ENCODE data around the gene WSCD1.

The WSCD1 gene

DNA sequence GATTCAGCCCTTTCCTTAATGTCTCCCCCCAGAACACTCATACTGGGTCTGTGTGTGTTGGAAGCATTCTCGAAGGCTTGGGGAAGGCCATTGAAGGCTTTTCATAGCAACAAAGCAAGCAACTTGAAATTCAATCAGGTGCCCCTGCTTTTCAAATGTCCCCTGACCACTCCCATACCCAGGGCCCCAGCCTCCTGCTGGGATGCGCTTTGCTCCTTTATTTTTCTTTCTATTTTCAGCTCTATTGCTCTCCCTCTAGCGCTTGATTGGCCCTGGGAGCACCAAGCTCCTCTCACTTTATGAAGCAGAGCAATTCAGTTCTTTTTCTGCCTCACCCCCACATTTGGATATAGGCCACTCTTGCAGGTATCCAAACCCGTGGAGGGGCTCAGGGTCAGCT, 92.0 kb downstream of the WSCD1 start:
- no peak for DNase-seq

- DNase-seq = no peak
These were observed 92.7 kb downstream of the WSCD1 start for GRCh38 chr17:6162892-6163291.

DNA sequence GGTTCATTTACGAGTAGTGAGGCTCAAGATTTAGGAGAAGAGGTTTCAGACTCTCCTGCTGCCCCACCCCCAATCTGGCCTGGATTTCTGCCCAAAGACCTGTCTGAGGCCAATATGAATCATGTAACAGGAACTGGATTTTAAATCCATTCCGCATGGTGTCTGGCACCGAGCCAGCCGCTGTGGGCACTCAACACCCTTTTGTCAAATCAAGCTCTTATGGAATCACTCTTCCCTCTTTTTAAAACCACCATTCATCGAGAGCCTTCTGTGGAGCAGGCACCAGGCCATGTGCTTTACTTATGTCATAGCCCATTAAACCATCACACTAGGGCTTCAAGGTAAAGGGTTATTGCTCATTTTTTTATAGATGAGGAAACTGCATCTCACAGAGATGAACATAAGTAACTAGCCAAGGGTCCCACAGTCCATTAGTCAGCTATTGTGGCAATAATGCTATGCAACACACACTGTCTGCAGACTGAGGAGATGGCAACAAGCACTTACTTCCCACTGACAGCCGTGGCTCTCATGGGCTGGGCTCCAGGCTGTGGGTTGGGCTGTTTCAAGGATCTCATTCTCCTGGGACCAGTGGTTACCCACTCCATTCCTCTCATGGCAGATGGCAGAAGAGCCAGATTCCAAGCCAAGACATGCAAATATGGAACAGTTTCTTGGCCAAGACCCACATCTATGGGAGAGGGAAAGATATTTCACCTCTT, 93.6 kb downstream of the WSCD1 start:
- no peak for DNase-seq

DNA sequence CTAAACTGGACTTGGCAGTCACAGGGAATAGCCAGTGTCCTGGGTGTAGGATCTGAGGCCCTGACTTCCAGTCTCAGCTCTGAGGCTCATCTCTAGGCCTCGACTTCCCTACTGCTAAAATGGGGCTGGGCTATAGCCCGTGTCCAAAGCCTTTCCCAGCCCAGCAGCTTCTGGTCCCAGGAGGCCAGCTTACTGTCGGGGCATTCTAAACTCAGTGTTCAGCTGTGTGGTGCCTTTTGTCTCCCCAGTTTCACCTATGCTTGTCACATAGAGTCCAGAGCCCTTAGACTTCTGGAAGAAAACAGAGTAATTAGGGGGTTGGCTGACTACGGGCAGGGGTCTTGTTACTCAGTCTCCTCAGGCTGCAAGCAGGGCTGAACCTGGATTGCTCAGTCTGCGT, 94.8 kb downstream of the WSCD1 start:
- DNase-seq = no peak

DNA sequence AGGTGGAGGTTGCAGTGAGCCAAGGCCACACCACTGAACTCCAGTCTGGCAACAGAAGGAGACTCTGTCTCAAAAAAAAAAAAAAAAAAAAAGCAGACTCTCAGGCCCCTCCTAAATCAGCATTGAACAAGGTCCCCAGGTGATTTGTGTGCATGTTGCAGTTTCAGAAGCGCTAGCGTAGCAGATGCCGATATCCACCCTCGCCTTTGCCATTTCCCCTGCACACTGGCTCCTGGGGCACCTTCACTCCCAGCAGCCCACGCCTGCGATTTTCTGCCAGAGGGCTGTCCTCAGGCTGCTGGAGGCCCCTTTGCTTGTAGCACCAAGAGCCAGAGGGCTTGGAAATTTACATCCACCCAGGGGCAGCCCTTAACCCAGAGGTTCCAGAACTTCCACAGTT, 95.6 kb downstream of the WSCD1 start:
- no peak for DNase-seq

DNA sequence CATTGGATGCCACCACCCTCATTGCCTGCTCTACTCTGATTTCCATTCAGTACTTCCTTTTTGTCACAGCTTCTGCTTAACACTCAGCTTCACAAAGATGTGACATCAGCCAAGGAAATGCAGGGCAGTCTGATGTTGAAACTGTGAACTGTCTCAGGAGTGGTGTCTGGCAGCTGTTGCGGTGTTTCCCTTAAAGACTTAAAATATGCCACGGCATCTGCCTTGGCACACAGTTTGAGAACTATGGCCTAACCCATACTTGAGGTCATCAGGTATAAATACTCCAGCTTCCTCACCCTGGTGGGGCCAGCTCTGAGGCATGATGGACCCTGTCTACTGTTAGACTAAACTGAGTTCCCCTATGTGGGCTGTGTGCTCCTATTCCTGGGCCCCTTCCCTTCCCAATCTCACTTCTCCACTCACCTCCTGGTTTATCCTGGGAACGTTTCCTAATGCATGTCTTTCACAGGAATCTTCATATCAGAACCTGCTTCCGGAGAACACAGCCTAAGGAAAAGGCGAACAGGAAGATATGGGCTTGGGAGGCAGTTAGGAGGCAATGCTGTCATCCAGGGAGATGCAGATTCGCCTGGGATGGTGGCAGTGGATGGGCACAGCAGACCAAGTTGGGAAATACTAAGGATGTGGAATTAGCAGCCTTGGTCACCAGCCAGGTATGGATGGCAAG, 96.5 kb downstream of the WSCD1 start:
- no peak for DNase-seq

GRCh38 chr17:6168296-6168695, 98.1 kb downstream of the WSCD1 start:
- DNase-seq = no peak

DNA sequence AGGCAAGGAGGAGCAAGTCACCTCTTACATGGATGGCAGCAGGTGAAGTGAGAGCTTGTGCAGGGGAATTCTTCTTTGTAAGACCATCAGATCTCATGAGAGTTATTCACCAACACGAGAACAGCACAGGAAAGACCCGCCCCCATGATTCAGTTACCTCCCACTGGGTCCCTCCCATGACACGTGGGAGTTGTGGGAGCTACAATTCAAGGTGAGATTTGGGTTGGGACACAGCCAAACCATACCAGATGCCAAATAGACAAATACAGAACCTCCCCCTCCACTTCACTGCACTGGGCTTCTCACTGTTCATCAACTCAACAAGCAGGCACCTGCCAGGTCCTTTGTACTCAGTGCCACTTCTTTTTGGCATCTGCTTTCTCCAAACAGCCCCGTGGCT, 100.2 kb downstream of the WSCD1 start:
- no peak for DNase-seq

- no peak for DNase-seq
These were observed 102.6 kb downstream of the WSCD1 start for GRCh38 chr17:6172642-6173330.

GRCh38 chr17:6173653-6174052, 103.5 kb downstream of the WSCD1 start:
- DNase-seq = no peak

Data from hematopoietic multipotent progenitor cell treated with erythropoietin and hydrocortisone succinate and interleukin-3 and kit ligand, for 6 days (in vitro differentiated cells).